Progenitor cell of endocrine pancreas (in vitro differentiated cells): ENCODE data around the gene SFTA2. TPM values are rescaled to one million over a fixed set of nuclear protein-coding genes. Genes with fewer than 3 reads are reported as not detected.
A peak's percentile ranks its signal among the peaks of the same experiment; 100 is the strongest.
"Not testable (repeated sequence)": the region's sequence is repeated elsewhere in the genome, so short reads cannot be mapped to it uniquely, and the experiment has no call there.

Source experiments
- DNase-seq: peaks from one replicate; pipeline ENCODE4 v3.0.0; 2021; ENCODE audit warnings: low spot score; ENCODE audit not compliant: unreplicated experiment
- H3K27ac Mint-ChIP-seq: 2 replicates; pipeline ENCODE4 v1.8.0; 2021; ENCODE audit warnings: mild to moderate bottlenecking, moderate library complexity, mixed read lengths
- H3K27me3 Mint-ChIP-seq: 2 replicates; pipeline ENCODE4 v1.8.0; 2021; ENCODE audit warnings: mixed read lengths
- H3K36me3 Mint-ChIP-seq: 2 replicates; pipeline ENCODE4 v1.8.0; 2022; ENCODE audit warnings: mixed read lengths; ENCODE audit not compliant: insufficient read depth
- H3K4me1 Mint-ChIP-seq: 2 replicates; pipeline ENCODE4 v1.8.0; 2021; ENCODE audit warnings: low read depth, mixed read lengths
- H3K4me3 Mint-ChIP-seq: 2 replicates; pipeline ENCODE4 v1.8.0; 2021; ENCODE audit warnings: low read depth, mild to moderate bottlenecking, moderate library complexity, mixed read lengths
- H3K9me3 Mint-ChIP-seq: 2 replicates; pipeline ENCODE4 v1.8.0; 2021; ENCODE audit warnings: low read depth, mixed read lengths
- CTCF ChIP-seq: fragments of 200-600 bp; sonication (generic); IDR thresholded peaks from one replicate; pipeline ENCODE4 v1.5.0; 2021; ENCODE audit warnings: antibody characterized with exemption, mild to moderate bottlenecking; ENCODE audit not compliant: unreplicated experiment
- total RNA-seq: library from RNA; stranded (reverse); gene quantifications from 2 replicates; pipeline ENCODE4 v1.2.1, GENCODE V29; 2021

The SFTA2 gene
- total RNA-seq, 1 donor from 2014 or later, result 2.6 TPM

DNA sequence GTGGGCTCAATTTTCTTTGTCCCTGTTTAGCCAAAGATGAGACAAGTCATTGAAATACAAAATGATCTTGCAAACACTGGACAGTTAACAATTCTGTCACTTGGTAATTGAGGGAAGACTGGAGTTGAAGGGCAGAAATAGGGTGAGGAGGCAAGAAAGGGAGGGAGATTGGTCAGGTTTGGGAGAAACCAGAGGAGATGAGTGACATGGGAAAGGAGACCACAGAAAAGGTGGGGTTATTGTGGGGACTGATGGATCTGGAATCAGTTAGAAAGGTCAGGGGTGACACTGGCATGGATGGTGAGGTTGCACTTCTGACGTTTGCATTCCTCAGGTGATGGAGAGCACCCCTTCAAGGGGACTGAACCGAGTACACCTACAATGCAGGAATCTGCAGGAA, 23.3 kb downstream of the SFTA2 start:
- no peak for TF ChIP-seq CTCF
- Mint-ChIP-seq H3K27ac (no peak overlapping the region), H3K27me3 (no peaks in the 10 kb centered on the region), H3K36me3 (peaks cover 15% of the 10 kb centered on the region), H3K4me3 (peak overlapping the region; percentile 98), H3K9me3 (no peaks in the 10 kb centered on the region), H3K4me1 (peaks cover 16% of the 10 kb centered on the region)
- no peak for DNase-seq

DNA sequence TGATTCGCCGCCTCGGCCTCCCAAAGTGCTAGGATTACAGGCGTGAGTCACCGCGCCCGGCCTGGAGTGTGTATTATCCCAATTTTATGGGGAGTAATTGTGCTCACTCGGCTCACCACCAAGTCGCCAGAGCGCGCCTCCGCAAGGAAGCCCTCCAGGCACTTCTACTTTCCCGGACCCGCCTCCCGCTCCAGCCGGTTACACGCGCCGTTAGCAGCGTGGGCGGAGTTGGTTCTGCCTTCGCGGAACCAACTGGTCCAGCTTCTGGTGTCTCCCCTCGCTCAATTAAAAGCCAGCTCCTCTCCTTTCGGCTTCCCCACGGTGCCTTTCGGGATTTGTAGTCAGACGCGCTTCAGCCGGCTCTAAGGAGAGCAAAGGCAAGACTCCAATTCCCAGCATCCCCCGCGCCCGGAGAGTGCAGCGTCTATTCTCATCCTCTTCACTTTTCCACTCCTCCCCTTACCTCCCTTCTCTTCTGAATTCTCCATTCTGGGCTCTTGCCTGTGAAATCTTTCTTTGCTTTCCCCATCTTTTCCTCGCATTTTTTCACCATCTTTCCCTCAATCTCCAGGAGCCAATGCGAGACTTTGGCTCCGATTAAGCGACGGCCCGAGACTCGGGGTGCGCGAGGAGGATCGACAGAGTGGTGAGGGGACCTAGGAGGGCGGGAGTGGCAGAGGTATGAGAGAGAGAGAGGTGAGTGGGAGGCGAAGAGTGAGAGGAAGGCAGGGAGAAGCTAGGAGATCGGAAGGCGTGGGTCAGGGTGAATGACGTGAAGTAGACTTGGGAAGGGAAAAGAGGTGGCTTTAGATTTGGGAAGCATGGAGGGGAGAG, 24.0 kb downstream of the SFTA2 start, which contains the start of gene GTF2H4:
TSS of gene GTF2H4 (plus strand) at position 450 of the 834 bp plus-strand sequence.
- peaks cover 14% of the 10 kb centered on the region for H3K4me1 Mint-ChIP-seq
- H3K4me3 Mint-ChIP-seq, result peak within 1 kb of the TSS; percentile 98
- no peaks in the 10 kb centered on the region for H3K27me3 Mint-ChIP-seq
- H3K27ac Mint-ChIP-seq, result peak within 1 kb of the TSS; percentile 92
- H3K36me3 Mint-ChIP-seq, result peaks cover 15% of the 10 kb centered on the region
- no peak for TF ChIP-seq CTCF
- no peaks in the 10 kb centered on the region for H3K9me3 Mint-ChIP-seq
- DNase-seq, result peak; percentile 82

- H3K4me1 Mint-ChIP-seq, result peaks cover 14% of the 10 kb centered on the region
- H3K9me3 Mint-ChIP-seq, H3K27me3 Mint-ChIP-seq, DNase-seq: not testable (repeated sequence)
- H3K36me3 Mint-ChIP-seq, result peaks cover 13% of the 10 kb centered on the region
- H3K4me3 Mint-ChIP-seq, result peak overlapping the region; percentile 98
- peak overlapping the region; percentile 92 for H3K27ac Mint-ChIP-seq
These were observed 24.6 kb downstream of the SFTA2 start for GRCh38 chr6:30907290-30907757.

DNA sequence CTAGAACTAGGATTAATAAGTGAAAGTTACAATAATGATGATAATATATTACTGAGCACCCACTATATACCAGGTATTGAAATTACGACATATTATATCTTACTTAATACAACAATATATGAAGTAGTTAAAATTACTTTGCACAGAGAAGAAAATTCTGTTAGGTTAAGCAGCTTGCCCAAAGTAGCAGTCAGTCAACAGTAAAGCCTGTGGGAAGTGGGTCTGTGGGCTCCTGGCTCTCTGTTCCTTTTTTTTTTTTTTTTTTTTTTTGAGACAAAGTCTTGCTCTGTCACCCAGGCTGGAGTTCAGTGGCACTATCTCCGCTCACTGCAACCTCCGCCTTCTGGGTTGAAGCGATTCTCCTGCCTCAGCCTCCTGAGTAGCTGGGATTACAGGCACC, 28.7 kb downstream of the SFTA2 start:
- Mint-ChIP-seq H3K9me3 (no peaks in the 10 kb centered on the region), H3K27ac (no peak overlapping the region), H3K27me3 (no peaks in the 10 kb centered on the region), H3K36me3 (peaks cover 7% of the 10 kb centered on the region), H3K4me3 (no peak overlapping the region), H3K4me1 (peaks cover 5% of the 10 kb centered on the region)
- TF ChIP-seq CTCF, result no peak
- DNase-seq, result no peak

GRCh38 chr6:30902709-30903108, 29.3 kb downstream of the SFTA2 start:
- DNase-seq, result no peak
- TF ChIP-seq CTCF, result no peak
- peak overlapping the region; percentile 70 for H3K27ac Mint-ChIP-seq

DNA sequence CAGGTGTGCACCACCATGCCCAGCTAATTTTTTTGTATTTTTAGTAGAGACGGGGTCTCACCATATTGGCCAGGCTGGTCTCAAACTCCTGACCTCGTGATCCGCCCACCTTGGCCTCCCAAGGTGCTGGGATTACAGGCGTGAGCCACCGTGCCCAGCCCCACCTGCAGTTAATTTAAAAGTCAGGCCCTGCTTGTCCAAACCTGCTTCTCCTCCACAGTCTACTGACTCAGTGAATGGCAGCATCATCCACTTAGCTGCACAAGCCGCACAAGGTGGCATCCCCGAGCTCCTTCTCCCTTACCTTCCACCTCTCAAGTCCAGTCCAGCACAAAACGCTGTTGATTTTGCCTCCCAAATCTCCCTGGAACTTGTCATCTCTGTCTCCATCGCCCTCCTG, 29.8 kb downstream of the SFTA2 start:
- H3K4me3 Mint-ChIP-seq, H3K4me1 Mint-ChIP-seq, H3K36me3 Mint-ChIP-seq, H3K27ac Mint-ChIP-seq, H3K9me3 Mint-ChIP-seq, H3K27me3 Mint-ChIP-seq, DNase-seq: not testable (repeated sequence)

More at GRCh38 chr6:30902709-30903108, 29.3 kb downstream of the SFTA2 start:
- Mint-ChIP-seq H3K4me1 (peaks cover 3% of the 10 kb centered on the region), H3K4me3 (no peak overlapping the region), H3K27me3 (no peaks in the 10 kb centered on the region), H3K36me3 (peaks cover 8% of the 10 kb centered on the region), H3K9me3 (no peaks in the 10 kb centered on the region)
